Measurements from ENCODE around the gene FOXF1.

GRCh38 chr16:86466696-86467406 is 43.5 kb upstream of the FOXF1 start:
- TF ChIP-seq EZH2phosphoT487 (IDR thresholded peaks at IDR 0.05; ENCODE audit: insufficient read depth, low read depth), result no peak
- TF ChIP-seq EZH2 (IDR thresholded peaks at IDR 0.05; ENCODE audit: insufficient read depth, poor library complexity, severe bottlenecking), result no peak
